Tracheal epithelial cell (primary cell): ENCODE results near the gene PMFBP1. TPM values are rescaled to one million over a fixed set of nuclear protein-coding genes. Genes with fewer than 3 reads are reported as not detected.

Source experiments
- total RNA-seq: library from RNA; depleted of rRNA; stranded (reverse); fragments of >200 nt; gene quantifications from 2 replicates; pipeline ENCODE4 v1.2.1, GENCODE V29; 2014

The PMFBP1 gene, protein sequence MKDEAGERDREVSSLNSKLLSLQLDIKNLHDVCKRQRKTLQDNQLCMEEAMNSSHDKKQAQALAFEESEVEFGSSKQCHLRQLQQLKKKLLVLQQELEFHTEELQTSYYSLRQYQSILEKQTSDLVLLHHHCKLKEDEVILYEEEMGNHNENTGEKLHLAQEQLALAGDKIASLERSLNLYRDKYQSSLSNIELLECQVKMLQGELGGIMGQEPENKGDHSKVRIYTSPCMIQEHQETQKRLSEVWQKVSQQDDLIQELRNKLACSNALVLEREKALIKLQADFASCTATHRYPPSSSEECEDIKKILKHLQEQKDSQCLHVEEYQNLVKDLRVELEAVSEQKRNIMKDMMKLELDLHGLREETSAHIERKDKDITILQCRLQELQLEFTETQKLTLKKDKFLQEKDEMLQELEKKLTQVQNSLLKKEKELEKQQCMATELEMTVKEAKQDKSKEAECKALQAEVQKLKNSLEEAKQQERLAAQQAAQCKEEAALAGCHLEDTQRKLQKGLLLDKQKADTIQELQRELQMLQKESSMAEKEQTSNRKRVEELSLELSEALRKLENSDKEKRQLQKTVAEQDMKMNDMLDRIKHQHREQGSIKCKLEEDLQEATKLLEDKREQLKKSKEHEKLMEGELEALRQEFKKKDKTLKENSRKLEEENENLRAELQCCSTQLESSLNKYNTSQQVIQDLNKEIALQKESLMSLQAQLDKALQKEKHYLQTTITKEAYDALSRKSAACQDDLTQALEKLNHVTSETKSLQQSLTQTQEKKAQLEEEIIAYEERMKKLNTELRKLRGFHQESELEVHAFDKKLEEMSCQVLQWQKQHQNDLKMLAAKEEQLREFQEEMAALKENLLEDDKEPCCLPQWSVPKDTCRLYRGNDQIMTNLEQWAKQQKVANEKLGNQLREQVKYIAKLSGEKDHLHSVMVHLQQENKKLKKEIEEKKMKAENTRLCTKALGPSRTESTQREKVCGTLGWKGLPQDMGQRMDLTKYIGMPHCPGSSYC
- 1.3 TPM in 1 of 2 replicates, not detected in the other for total RNA-seq

DNA sequence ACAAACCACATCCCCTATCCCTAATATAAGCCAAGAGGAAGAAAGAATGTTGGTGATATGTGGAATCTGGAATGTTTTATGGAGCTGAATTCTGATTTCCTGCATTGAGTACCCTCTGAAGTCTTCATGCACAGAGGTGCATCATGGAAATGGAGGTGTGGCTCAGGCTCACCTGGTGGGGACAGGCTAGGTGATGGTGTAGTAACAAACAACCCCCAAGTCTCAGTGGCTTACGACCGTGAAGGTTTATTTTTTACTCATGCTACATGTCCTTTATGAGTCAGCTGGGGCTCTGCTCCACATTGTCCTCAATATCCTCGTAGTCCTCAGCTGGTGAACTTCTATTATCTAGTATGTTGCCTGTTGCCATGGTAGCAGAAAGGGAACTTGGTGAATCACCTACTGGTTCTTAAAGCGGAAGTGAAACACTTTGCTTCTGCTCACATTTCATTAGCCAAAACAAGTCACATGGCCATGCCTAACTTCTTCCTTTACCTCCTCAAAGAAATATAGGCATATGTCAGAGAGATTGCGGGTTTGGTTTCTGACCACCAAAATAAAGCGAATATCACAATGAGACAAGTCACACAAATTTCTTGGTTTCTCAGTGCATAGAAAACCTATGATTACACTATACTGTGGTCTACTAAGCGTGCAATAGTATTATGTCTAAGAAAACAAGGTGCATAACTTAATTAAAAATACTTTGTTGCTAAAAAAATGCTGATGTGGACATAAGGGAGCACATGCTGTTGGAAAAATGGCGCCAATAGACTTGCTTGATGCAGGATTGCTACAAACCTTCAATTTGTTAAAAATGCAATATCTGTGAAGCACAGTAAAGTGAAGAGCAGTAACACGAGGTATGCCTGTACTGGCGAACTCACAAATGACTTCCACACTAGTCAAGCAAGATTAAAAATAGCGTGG is at the start of gene PMFBP1:
PMFBP1 (minus strand) TSS at position 51 of the 930 bp plus-strand sequence. CDS start 947 bp downstream, outside the sequence.

DNA sequence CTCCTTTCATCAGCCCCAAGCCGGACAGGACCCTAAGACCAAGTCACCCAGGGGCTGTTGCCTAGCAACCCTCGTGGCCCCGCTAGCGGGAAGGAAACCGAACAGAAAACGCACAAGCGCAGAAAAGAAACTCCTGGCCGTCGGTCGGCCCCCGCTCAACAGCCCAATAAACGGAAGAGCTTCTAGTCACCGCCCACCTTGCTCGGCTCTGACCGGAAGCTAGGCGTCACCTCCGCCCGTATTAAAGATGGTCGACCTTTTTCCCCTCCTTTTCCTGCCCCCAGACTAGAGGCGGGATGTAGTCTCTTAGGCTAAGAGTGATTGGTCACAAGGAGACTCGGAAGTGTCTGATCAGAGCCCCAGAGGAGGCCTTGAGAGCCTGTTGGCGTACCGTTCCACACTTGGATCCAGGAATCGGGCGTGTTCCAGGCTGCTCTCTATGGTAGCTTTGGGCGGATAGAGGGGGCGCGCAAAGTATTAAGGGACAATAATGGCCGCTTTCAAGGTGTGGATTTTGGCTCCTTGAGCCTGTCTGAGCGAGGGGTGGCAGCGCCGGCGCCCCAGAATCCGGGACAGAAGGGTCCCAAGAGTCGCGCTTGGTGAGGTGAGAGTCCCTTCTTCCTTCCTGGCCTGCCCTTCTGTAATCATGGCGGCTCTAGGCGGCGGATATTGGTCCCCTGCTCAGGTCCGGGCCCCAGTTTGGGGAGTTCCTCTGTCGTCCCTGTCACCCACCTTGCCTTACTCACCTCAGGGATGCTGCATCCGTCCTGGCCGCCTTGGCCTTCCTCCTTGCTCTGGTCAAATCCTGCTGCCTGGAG is 78.3 kb downstream of the PMFBP1 start, which contains the start of the genes DHX38 and TXNL4B:
DHX38 (plus strand) TSS at position 400 of the 818 bp plus-strand sequence. CDS start 2,311 bp downstream, outside the sequence.
TXNL4B (minus strand) TSS at position 173 of the 818 bp plus-strand sequence. CDS start 2,871 bp downstream, outside the sequence.

Other genes starting within 250 kb of the PMFBP1 start
- not detected in 2 replicates for gene PKD1L3, start 171.8 kb downstream of the PMFBP1 start, total RNA-seq
- gene DHODH, start 163.4 kb downstream of the PMFBP1 start, total RNA-seq = 5.1 and 8.3 TPM in 2 replicates
- not detected in 2 replicates for gene HP, start 117.7 kb downstream of the PMFBP1 start, total RNA-seq
- not detected in 2 replicates for gene HPR, start 108.9 kb downstream of the PMFBP1 start, total RNA-seq
- 3.6 TPM in 2 replicates for gene TXNL4B, start 78.5 kb downstream of the PMFBP1 start, total RNA-seq
- 38.6 and 83.9 TPM in 2 replicates for gene DHX38, start 78.3 kb downstream of the PMFBP1 start, total RNA-seq